ENCODE results near the gene GABBR2.

Gene GABBR2

DNA sequence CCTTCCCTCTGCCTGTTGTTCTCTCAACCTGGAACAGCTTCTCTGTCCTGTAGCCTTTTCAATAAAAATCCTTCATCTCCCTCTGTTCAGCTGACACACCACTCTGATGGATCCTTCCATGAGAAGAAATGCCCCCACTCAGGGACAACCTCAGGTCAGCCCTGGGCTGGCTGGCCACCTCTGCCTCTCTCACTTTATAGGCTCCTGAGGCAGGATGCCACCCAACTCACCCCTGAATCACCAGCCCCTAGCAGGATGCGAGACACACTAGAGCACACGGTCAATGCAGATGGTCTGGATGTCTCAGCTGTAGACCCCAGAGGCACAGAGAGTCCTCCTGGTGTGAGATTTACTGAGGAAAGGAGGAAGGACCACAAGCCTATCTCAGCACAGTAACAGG lies 93.8 kb downstream of the GABBR2 start:
- Histone ChIP-seq H3K4me1 (ENCODE audit: low read length) (no peaks in the 10 kb centered on the region), H3K79me2 (ENCODE audit: low read length) (no peaks in the 10 kb centered on the region), H3K9ac (ENCODE audit: low read length) (no peak overlapping the region), H3K36me3 (replicated peaks; ENCODE audit: low read depth, low read length) (no peaks in the 10 kb centered on the region), H3K4me2 (ENCODE audit: low read length) (no peak overlapping the region), H3K9me3 (ENCODE audit: insufficient read depth, low read length) (no peaks in the 10 kb centered on the region), H3K27me3 (ENCODE audit: low read depth, low read length) (peaks cover 38% of the 10 kb centered on the region), H3K27ac (ENCODE audit: low read length) (no peak overlapping the region), H4K20me1 (ENCODE audit: insufficient read depth, low read length) (no peaks in the 10 kb centered on the region), H2AFZ (ENCODE audit: low read depth, low read length) (no peak overlapping the region), H3K4me3 (ENCODE audit: low read length) (no peak overlapping the region)
- no peak for TF ChIP-seq EZH2phosphoT487 (IDR thresholded peaks at IDR 0.05; ENCODE audit: low read depth)
- TF ChIP-seq, protein P1, sequence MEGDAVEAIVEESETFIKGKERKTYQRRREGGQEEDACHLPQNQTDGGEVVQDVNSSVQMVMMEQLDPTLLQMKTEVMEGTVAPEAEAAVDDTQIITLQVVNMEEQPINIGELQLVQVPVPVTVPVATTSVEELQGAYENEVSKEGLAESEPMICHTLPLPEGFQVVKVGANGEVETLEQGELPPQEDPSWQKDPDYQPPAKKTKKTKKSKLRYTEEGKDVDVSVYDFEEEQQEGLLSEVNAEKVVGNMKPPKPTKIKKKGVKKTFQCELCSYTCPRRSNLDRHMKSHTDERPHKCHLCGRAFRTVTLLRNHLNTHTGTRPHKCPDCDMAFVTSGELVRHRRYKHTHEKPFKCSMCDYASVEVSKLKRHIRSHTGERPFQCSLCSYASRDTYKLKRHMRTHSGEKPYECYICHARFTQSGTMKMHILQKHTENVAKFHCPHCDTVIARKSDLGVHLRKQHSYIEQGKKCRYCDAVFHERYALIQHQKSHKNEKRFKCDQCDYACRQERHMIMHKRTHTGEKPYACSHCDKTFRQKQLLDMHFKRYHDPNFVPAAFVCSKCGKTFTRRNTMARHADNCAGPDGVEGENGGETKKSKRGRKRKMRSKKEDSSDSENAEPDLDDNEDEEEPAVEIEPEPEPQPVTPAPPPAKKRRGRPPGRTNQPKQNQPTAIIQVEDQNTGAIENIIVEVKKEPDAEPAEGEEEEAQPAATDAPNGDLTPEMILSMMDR (IDR thresholded peaks at IDR 0.05; ENCODE audit: low read depth, low read length) = no peak

DNA sequence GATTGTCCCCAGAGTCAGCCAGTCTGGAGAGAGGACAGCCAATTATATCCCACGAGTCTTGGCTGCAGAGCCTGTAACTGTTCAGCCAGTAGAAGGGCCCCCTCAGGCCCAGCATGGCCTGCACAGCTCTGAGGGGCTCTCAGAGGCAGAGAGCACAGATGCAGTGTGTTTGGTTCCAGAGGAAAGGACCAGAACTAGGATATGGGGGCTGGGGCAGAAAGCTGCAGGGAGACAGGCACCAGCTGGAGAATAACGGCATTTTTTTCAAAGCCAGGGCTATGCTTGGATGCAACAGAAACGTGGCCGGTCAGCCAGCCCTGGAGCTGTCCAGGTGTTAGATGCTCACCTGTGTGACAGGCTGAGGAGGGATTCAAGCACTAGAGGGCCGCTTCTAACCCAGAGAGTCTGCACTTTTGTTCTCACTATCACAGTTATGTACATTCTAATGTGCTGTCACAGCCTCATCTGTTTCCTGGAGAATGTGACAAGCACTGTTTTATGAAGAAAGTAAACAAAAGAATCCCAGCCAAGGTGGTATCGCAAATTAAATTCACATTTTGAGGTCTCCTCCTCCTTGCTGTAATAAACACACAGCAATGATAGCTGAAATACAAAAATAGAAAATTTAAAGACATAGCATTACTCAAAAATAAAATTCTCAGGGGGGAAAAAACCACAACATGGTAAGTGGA lies 96.5 kb downstream of the GABBR2 start:
- H3K4me3 ChIP-seq (ENCODE audit: low read length) = no peak overlapping the region
- no peak overlapping the region for H3K9ac ChIP-seq (ENCODE audit: low read length)
- peaks cover 25% of the 10 kb centered on the region for H3K27me3 ChIP-seq (ENCODE audit: low read depth, low read length)
- H4K20me1 ChIP-seq (ENCODE audit: insufficient read depth, low read length) = no peaks in the 10 kb centered on the region
- no peaks in the 10 kb centered on the region for H3K9me3 ChIP-seq (ENCODE audit: insufficient read depth, low read length)
- no peaks in the 10 kb centered on the region for H3K4me1 ChIP-seq (ENCODE audit: low read length)
- H3K4me2 ChIP-seq (ENCODE audit: low read length) = no peak overlapping the region
- H3K27ac ChIP-seq (ENCODE audit: low read length) = no peak overlapping the region
- no peaks in the 10 kb centered on the region for H3K79me2 ChIP-seq (ENCODE audit: low read length)
- TF ChIP-seq, protein P1 (IDR thresholded peaks at IDR 0.05; ENCODE audit: low read depth, low read length) = no peak
- no peak for TF ChIP-seq EZH2phosphoT487 (IDR thresholded peaks at IDR 0.05; ENCODE audit: low read depth)
- H3K36me3 ChIP-seq (replicated peaks; ENCODE audit: low read depth, low read length) = no peaks in the 10 kb centered on the region
- no peak overlapping the region for H2AFZ ChIP-seq (ENCODE audit: low read depth, low read length)

DNA sequence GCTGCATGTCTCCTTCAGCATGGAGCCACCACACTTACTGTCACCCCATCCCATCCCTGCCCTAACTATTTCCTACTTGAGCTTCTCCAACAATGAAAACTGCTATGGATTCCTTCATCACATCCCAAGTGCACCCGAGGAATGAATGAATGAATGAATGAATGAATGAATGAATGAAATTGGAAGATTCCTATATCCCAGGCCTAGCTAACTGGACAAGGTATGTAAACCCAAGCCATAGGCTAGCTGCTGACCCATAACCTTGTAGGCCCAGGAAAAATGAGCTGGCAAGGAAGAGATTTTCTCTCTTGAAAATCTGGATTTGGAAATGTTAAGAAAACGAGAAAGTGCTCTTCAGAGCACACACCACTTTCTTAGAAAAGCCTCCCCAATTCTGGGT lies 97.4 kb downstream of the GABBR2 start:
- Histone ChIP-seq H3K27ac (ENCODE audit: low read length) (no peak overlapping the region), H3K4me2 (ENCODE audit: low read length) (no peak overlapping the region)

DNA sequence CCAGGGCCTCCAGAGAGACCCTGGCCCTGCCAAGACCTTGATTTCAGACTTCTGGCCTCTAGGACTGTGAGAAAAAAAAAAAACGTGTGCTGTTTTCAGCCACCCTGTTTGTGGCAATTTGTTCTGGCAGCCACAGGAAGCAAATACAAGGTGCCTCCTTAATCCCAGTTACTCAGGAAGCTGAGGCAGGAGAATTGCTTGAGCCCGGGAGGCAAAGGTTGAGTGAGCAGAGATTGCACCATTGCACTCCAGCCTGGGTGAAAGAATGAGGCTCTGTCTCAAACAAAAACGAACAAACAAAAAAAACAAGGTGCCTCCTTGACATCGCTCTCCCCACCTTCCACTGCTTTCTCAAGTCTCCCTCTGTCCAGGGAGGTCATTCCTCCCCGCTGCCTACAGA lies 98.0 kb downstream of the GABBR2 start:
- Histone ChIP-seq H3K4me2 (ENCODE audit: low read length) (no peak overlapping the region), H3K27ac (ENCODE audit: low read length) (no peak overlapping the region), H3K36me3 (replicated peaks; ENCODE audit: low read depth, low read length) (no peaks in the 10 kb centered on the region), H2AFZ (ENCODE audit: low read depth, low read length) (no peak overlapping the region), H3K79me2 (ENCODE audit: low read length) (no peaks in the 10 kb centered on the region), H4K20me1 (ENCODE audit: insufficient read depth, low read length) (no peaks in the 10 kb centered on the region), H3K4me3 (ENCODE audit: low read length) (no peak overlapping the region), H3K9me3 (ENCODE audit: insufficient read depth, low read length) (no peaks in the 10 kb centered on the region), H3K27me3 (ENCODE audit: low read depth, low read length) (peaks cover 21% of the 10 kb centered on the region), H3K9ac (ENCODE audit: low read length) (no peak overlapping the region), H3K4me1 (ENCODE audit: low read length) (no peaks in the 10 kb centered on the region)
- TF ChIP-seq EZH2phosphoT487 (IDR thresholded peaks at IDR 0.05; ENCODE audit: low read depth) = no peak
- TF ChIP-seq, protein P1 (IDR thresholded peaks at IDR 0.05; ENCODE audit: low read depth, low read length) = no peak

More for the DNA sequence above, 97.4 kb downstream of the GABBR2 start:
- no peak for TF ChIP-seq EZH2phosphoT487 (IDR thresholded peaks at IDR 0.05; ENCODE audit: low read depth)
- TF ChIP-seq, protein P1 (IDR thresholded peaks at IDR 0.05; ENCODE audit: low read depth, low read length) = no peak
- peaks cover 22% of the 10 kb centered on the region for H3K27me3 ChIP-seq (ENCODE audit: low read depth, low read length)
- H3K4me3 ChIP-seq (ENCODE audit: low read length) = no peak overlapping the region
- no peak overlapping the region for H3K9ac ChIP-seq (ENCODE audit: low read length)
- H4K20me1 ChIP-seq (ENCODE audit: insufficient read depth, low read length) = no peaks in the 10 kb centered on the region
- no peak overlapping the region for H2AFZ ChIP-seq (ENCODE audit: low read depth, low read length)
- H3K36me3 ChIP-seq (replicated peaks; ENCODE audit: low read depth, low read length) = no peaks in the 10 kb centered on the region
- no peaks in the 10 kb centered on the region for H3K4me1 ChIP-seq (ENCODE audit: low read length)
- H3K9me3 ChIP-seq (ENCODE audit: insufficient read depth, low read length) = no peaks in the 10 kb centered on the region
- no peaks in the 10 kb centered on the region for H3K79me2 ChIP-seq (ENCODE audit: low read length)

Measured in OCI-LY3 (cell line).